Caco-2 (cell line): ENCODE measurements around the gene SCN1B. TPM values are rescaled to one million over a fixed set of nuclear protein-coding genes. Genes with fewer than 3 reads are reported as not detected.

Source experiments
- BruUV-seq: library from RNA; stranded (reverse); fragments of 400-500 nt; replicated peaks from 2 replicates; lab custom pipeline; 2021; lab: Mats Ljungman, UMichigan
- CTCF ChIA-PET: fragments of 300-600 bp; sonication (Branson Sonifier 250); formaldehyde crosslinking; loops from one replicate; lab custom pipeline; 2022; ENCODE audit warnings: antibody characterized with exemption; lab: Charles Lee
- POLR2A ChIA-PET: fragments of 300-600 bp; sonication (Branson Sonifier 250); formaldehyde crosslinking; loops from one replicate; lab custom pipeline; 2022; ENCODE audit warnings: antibody characterized with exemption; lab: Charles Lee
- DNase-seq, 2 experiments: peaks; one replicate each; pipeline versions ENCODE4 v3.0.0 to v3.0.0-alpha.2; 2020 to 2022
- H3K27me3 ChIP-seq: replicated peaks from 2 replicates; pipeline ENCODE4 v1.6.0; 2011; ENCODE audit warnings: low read length; ENCODE audit not compliant: control insufficient read depth, insufficient read depth
- H3K36me3 ChIP-seq: 2 replicates; pipeline ENCODE4 v1.5.1; 2011; ENCODE audit warnings: low read length; ENCODE audit not compliant: control insufficient read depth, insufficient read depth
- H3K4me1 ChIP-seq: fragments of 250-450 bp; sonication (Bioruptor Pico); 2 replicates; pipeline ENCODE4 v1.5.1; 2020; ENCODE audit warnings: mild to moderate bottlenecking
- H3K4me3 ChIP-seq: 2 replicates; pipeline ENCODE4 v1.5.1; 2011; ENCODE audit warnings: low read depth, mild to moderate bottlenecking, control low read depth, low read length
- H3K9me3 ChIP-seq: fragments of 250-450 bp; sonication (Bioruptor Pico); 2 replicates; pipeline ENCODE4 v1.5.1; 2020; ENCODE audit warnings: mild to moderate bottlenecking, moderate library complexity
- H3K27ac Mint-ChIP-seq: one replicate; pipeline ENCODE4 v1.8.0; 2022; ENCODE audit warnings: mixed read lengths; ENCODE audit not compliant: unreplicated experiment
- H3K27me3 Mint-ChIP-seq: one replicate; pipeline ENCODE4 v1.8.0; 2022; ENCODE audit warnings: mixed read lengths; ENCODE audit not compliant: insufficient read depth, unreplicated experiment
- H3K36me3 Mint-ChIP-seq: one replicate; pipeline ENCODE4 v1.8.0; 2022; ENCODE audit warnings: mild to moderate bottlenecking, mixed read lengths; ENCODE audit not compliant: insufficient read depth, unreplicated experiment
- H3K4me1 Mint-ChIP-seq: one replicate; pipeline ENCODE4 v1.8.0; 2022; ENCODE audit warnings: low read depth, mixed read lengths; ENCODE audit not compliant: unreplicated experiment
- H3K4me3 Mint-ChIP-seq: one replicate; pipeline ENCODE4 v1.8.0; 2022; ENCODE audit warnings: mild to moderate bottlenecking, moderate library complexity, mixed read lengths; ENCODE audit not compliant: unreplicated experiment
- H3K9me3 Mint-ChIP-seq: one replicate; pipeline ENCODE4 v1.8.0; 2022; ENCODE audit warnings: mixed read lengths; ENCODE audit not compliant: unreplicated experiment
- CTCF ChIP-seq, 2 experiments: fragments of 200-600 bp in 1 of 2; IDR thresholded peaks; 1 replicate in 1 of 2; 2 replicates in 1 of 2; pipeline versions ENCODE4 v1.5.1 to v1.8.0; 2011 to 2022; ENCODE audit warnings: antibody characterized with exemption in 1 of 2, control low read depth in 1 of 2, inconsistent platforms in 1 of 2, low read depth in 1 of 2, low read length in 1 of 2, mild to moderate bottlenecking in 1 of 2, moderate library complexity in 1 of 2; ENCODE audit not compliant: insufficient read depth in 1 of 2, severe bottlenecking in 1 of 2, unreplicated experiment in 1 of 2
- intact Hi-C: fragments of 100-400 bp; cut with micrococcal nuclease; formaldehyde crosslinking; loops from one replicate; pipeline ENCODE4 v1.10.0; 2022; ENCODE audit not compliant: unreplicated experiment
- total RNA-seq: library from RNA; stranded (reverse); gene quantifications from 2 replicates; pipeline ENCODE4 v1.2.3, GENCODE V29; 2022

SCN1B gene
- total RNA-seq, 1 experiment from 2014 or later, result 1.7 TPM

GRCh38 chr19:35060160-35060855, 30.0 kb downstream of the SCN1B start:
- H3K4me1 Mint-ChIP-seq, result no peaks in the 10 kb centered on the region
- H3K4me1 ChIP-seq, result no peaks in the 10 kb centered on the region
- H3K27me3 ChIP-seq, result no peaks in the 10 kb centered on the region; the same call in 1 of the 2 replicates
- intact Hi-C loops, result loop anchor here (10.0 kb wide), 1 partner anchor 184 kb away; the partner anchor contains the start of gene LSR
- H3K4me3 ChIP-seq, result no peak overlapping the region
- peaks cover 6% of the 10 kb centered on the region for H3K27me3 Mint-ChIP-seq
- CTCF ChIA-PET, result no interaction called here
- no peaks in the 10 kb centered on the region; the same call in 1 of the 2 replicates for H3K36me3 ChIP-seq
- no peak overlapping the region for H3K27ac Mint-ChIP-seq
- no peak for DNase-seq
- H3K9me3 Mint-ChIP-seq, result no peaks in the 10 kb centered on the region
- H3K9me3 ChIP-seq, result no peaks in the 10 kb centered on the region
- H3K4me3 Mint-ChIP-seq, result no peak overlapping the region
- POLR2A ChIA-PET, result no interaction called here
- H3K36me3 Mint-ChIP-seq, result peaks cover 6% of the 10 kb centered on the region
- TF ChIP-seq CTCF (IDR thresholded peaks at IDR 0.05; ENCODE audit: insufficient read depth in 1 of 2, low read depth in 1 of 2, low read length in 1 of 2, severe bottlenecking in 1 of 2, unreplicated experiment in 1 of 2), result no peak
- BruUV-seq, result no TSS peak

- H3K4me3 ChIP-seq, result no peak overlapping the region
- Mint-ChIP-seq H3K9me3 (no peaks in the 10 kb centered on the region), H3K4me1 (no peaks in the 10 kb centered on the region), H3K4me3 (no peak overlapping the region), H3K27me3 (peaks cover 6% of the 10 kb centered on the region), H3K36me3 (no peaks in the 10 kb centered on the region), H3K27ac (no peak overlapping the region)
- no peaks in the 10 kb centered on the region for H3K4me1 ChIP-seq
- ChIA-PET POLR2A (no interaction called here), CTCF (interaction anchor here (0.6 kb wide), 1 partner anchor 92 kb away, joined by 6 read pairs; the partner anchor contains the start of gene FXYD5)
- no peaks in the 10 kb centered on the region; the same call in 1 of the 2 replicates for H3K27me3 ChIP-seq
- TF ChIP-seq CTCF (IDR thresholded peaks at IDR 0.05; ENCODE audit: insufficient read depth in 1 of 2, low read depth in 1 of 2, low read length in 1 of 2, severe bottlenecking in 1 of 2, unreplicated experiment in 1 of 2), result no peak
- H3K9me3 ChIP-seq, result no peaks in the 10 kb centered on the region
- BruUV-seq, result no TSS peak
- no peak for DNase-seq
- intact Hi-C loops, result loop anchor here (10.0 kb wide), 1 partner anchor 183 kb away; the partner anchor contains the start of gene LSR
- H3K36me3 ChIP-seq, result no peaks in the 10 kb centered on the region; the same call in 1 of the 2 replicates
These were observed 31.5 kb downstream of the SCN1B start for GRCh38 chr19:35061583-35062373.

- Mint-ChIP-seq H3K36me3 (no peaks in the 10 kb centered on the region), H3K27ac (no peak overlapping the region), H3K27me3 (peaks cover 6% of the 10 kb centered on the region), H3K9me3 (no peaks in the 10 kb centered on the region), H3K4me1 (no peaks in the 10 kb centered on the region), H3K4me3 (no peak overlapping the region)
- intact Hi-C loops, result loop anchor here (10.0 kb wide), 1 partner anchor 182 kb away; the partner anchor contains the start of gene LSR
- Histone ChIP-seq H3K4me3 (no peak overlapping the region), H3K4me1 (no peaks in the 10 kb centered on the region), H3K27me3 (no peaks in the 10 kb centered on the region; the same call in 1 of the 2 replicates), H3K36me3 (no peaks in the 10 kb centered on the region), H3K9me3 (no peaks in the 10 kb centered on the region)
- no peak for TF ChIP-seq CTCF (IDR thresholded peaks at IDR 0.05; ENCODE audit: insufficient read depth in 1 of 2, low read depth in 1 of 2, low read length in 1 of 2, severe bottlenecking in 1 of 2, unreplicated experiment in 1 of 2)
- BruUV-seq, result no TSS peak
- DNase-seq, result no peak
- POLR2A ChIA-PET, result no interaction called here
- CTCF ChIA-PET, result no interaction called here
These were observed 32.7 kb downstream of the SCN1B start for GRCh38 chr19:35062942-35063341.
